Fibroblast of mammary gland (primary cell): ENCODE measurements around the gene GRAMD1B.

Source experiments
- DNase-seq: peaks from one replicate; pipeline ENCODE4 v3.0.0-alpha.2; 2010; ENCODE audit warnings: low read depth
- H3K4me3 ChIP-seq: 2 replicates; pipeline ENCODE4 v1.5.1; 2011; ENCODE audit warnings: low read depth, mild to moderate bottlenecking, low read length, moderate library complexity; ENCODE audit not compliant: control insufficient read depth
- TF ChIP-seq, protein P1 (sequence below): conservative IDR thresholded peaks from 2 replicates; pipeline ENCODE4 v1.5.1; 2011; ENCODE audit warnings: low read depth, low read length, inconsistent platforms; ENCODE audit not compliant: control insufficient read depth, insufficient read depth

GRAMD1B gene

DNA sequence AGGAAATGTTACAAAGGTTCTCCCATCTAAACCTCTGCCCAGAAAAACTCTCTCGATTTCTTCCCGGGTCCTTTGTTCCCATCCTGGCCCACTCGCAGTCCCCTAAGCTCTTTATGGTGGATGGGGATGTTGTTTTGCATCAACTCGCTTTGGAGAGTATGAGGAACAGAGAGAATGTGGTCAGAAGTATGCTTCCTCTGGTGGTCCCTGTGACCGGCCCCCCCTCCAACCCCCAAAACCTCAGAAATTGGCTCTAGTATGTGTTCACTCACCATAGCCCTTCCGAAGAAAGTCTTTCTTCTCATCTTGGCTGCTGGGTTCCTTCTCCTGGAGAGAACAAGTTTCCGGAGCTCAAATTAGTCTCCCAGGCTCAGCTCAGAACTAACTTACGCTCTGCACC lies 54.4 kb downstream of the GRAMD1B start:
- no peak overlapping the region for H3K4me3 ChIP-seq
- TF ChIP-seq, protein P1, sequence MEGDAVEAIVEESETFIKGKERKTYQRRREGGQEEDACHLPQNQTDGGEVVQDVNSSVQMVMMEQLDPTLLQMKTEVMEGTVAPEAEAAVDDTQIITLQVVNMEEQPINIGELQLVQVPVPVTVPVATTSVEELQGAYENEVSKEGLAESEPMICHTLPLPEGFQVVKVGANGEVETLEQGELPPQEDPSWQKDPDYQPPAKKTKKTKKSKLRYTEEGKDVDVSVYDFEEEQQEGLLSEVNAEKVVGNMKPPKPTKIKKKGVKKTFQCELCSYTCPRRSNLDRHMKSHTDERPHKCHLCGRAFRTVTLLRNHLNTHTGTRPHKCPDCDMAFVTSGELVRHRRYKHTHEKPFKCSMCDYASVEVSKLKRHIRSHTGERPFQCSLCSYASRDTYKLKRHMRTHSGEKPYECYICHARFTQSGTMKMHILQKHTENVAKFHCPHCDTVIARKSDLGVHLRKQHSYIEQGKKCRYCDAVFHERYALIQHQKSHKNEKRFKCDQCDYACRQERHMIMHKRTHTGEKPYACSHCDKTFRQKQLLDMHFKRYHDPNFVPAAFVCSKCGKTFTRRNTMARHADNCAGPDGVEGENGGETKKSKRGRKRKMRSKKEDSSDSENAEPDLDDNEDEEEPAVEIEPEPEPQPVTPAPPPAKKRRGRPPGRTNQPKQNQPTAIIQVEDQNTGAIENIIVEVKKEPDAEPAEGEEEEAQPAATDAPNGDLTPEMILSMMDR = no peak
- no peak for DNase-seq

DNA sequence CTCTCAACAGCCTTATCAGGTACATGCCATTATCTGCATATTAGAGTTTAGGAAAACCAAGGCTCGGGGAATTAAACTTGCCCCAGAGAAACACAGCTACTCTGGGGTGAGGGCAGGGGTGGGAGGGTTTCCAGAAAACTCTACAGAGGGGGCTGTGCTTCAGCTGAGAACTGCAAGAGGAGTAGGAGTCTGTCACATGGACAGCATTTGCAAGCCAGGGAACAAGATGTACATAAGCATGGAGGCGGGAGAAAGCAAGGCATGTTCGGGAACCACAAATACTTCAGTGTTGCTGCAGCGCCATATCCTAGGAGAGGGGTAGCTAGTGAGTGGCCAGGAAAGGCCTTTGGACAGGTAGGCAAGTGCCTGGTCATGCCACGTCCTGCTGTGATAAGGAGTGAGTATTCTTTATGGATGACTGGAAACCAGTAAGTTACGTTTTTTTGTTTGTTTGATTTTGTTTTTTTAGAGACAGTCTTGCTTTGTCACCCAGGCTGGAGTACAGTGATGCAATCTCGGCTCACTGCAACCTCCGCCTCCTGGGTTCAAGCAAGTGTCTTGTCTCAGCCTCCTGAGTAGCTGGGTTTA lies 57.2 kb downstream of the GRAMD1B start:
- TF ChIP-seq, protein P1 = no peak
- DNase-seq = no peak
- H3K4me3 ChIP-seq = no peak overlapping the region

DNA sequence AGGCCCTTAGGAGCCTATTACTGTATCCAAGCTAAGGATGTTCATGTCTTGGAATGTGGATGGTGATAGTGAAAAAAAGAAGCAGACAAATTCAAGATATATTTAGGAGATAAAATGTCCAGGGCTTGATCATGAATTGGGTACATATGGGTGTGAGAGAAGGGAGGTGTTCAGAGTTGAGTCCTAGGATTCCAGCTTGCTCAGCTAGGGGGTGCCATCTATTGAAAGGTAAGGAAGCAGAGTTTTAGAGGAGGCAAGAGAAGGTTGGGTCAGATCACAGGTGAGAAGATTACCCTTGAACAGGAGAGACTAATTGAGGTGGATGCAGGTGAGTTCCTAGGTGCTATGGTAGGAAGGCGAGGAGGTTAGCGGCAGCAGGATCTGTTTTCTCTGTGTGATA lies 60.5 kb downstream of the GRAMD1B start:
- no peak overlapping the region for H3K4me3 ChIP-seq
- DNase-seq = no peak
- TF ChIP-seq, protein P1 = no peak

DNA sequence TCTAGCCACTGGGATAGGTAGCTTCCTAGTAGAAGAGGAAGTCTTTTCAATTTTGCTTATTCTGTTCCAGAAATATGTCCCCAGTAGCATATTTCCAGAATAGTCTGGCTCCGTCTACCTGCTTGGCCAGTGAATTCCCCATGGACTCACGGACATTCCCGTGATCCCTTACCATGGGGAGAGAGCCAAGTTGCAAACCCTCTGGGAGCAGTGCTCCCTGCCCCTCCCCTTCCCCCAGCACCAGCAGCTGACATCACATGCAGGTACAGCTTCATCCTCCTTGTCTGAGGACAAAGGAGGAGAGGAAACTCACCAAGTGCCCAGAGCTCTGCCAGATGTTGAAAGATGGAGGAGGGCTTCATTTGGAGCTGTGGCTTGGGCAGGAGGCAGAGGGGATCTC lies 61.2 kb downstream of the GRAMD1B start:
- TF ChIP-seq, protein P1 = no peak
- no peak for DNase-seq
- no peak overlapping the region for H3K4me3 ChIP-seq

DNA sequence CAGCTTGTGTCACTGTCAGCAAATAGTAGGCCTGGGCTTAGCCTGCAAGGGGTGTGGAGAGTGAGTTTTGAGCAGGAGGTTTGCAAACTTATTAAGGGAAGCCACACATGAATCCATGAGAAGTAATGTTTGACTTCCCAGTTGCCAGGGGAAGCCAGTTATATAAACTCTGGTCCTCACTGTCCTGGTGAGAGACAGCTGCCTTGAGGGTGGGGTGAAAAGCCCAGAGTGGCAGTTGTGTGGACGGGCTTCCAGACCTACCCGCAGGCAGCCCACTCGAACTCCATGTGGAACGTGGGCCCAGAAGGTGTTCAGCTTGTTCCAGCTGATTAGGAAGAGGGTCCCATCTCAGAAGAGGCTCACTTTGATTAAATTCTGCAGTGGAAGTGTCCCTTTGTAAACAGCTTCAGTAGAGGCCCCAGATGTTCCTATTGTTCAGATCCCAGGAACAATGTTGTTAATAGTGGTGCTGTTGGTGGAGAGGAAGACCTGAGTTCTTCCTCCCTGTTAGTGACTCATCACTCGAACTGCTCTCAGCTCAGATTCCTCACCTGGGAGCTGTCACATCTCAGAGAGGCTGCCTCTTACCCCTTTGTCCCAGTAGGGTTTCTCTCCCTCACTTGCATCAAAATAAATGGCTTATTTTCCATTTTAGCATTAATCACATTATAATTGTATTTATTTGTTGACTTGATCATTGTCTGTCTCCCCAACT lies 63.4 kb downstream of the GRAMD1B start:
- no peak for DNase-seq
- TF ChIP-seq, protein P1 = no peak
- no peak overlapping the region for H3K4me3 ChIP-seq

DNA sequence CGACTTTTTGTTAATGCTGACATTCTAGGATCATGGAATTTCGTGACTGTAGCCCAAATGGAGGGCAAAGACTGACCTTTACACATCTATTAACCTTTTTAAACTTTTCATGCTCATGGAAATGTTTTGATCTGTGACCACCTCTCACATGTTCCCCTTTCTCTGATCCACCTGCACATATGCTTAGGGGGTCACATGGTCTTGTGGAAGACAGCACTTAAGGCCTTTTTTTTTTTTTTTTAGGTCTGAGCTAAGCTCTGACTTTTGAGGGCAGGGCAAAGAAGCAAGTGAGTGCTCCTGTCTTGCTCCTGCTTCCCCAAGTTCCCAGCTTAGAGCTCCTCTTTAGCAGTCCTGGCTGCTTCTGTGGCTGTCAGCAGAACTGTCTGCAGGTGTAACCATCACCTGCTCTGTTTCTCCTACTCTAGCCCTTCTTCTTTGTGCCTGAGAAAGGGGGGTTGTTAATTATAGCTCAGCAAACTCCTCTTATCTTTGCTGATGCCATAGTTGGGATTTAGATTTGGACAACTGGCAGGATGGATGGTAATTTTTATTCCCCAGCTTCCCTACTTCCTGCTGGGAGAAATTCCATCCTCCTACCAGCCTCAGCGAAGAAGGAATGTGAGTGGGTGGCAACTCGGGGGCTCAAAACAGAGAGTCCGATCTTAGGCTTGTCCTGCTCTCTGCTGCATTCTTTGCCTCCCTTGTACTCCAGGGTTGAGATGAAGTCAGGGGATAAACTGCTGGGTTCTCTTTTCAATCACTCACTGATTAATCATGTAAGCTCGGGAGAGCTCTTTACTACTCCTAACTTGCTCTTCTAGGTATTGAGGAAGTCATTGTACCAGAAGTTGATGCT lies 64.4 kb downstream of the GRAMD1B start:
- no peak for DNase-seq
- TF ChIP-seq, protein P1 = no peak

More for the DNA sequence above, 64.4 kb downstream of the GRAMD1B start:
- H3K4me3 ChIP-seq = no peak overlapping the region
